Motor neuron (in vitro differentiated cells): ENCODE measurements around the gene ADSS2. TPM values are rescaled to one million over a fixed set of nuclear protein-coding genes. Genes with fewer than 3 reads are reported as not detected.

Experiments
- ATAC-seq, 8 experiments: fragments of 200-7000 bp; cut with Tn5 transposase; replicated peaks in 6 of 8; 2 replicates each; pipeline ENCODE4 v1.8.0; 2021; ENCODE audit warnings: mild to moderate bottlenecking in 8 of 8, moderate library complexity in 8 of 8
- H3K27ac ChIP-seq, 2 donors: fragments of 250-450 bp; sonication (Bioruptor Pico); 2 replicates each; pipeline ENCODE4 v1.9.0; 2021; ENCODE audit warnings: antibody characterized with exemption in 2 of 2, mild to moderate bottlenecking in 2 of 2, moderate library complexity in 1 of 2
- H3K4me1 ChIP-seq, 2 donors: fragments of 250-450 bp; sonication (Bioruptor Pico); replicated peaks in 1 of 2; 2 replicates each; pipeline ENCODE4 v1.6.1; 2021; ENCODE audit warnings: antibody characterized with exemption in 2 of 2, mild to moderate bottlenecking in 2 of 2, moderate library complexity in 1 of 2
- H3K4me3 ChIP-seq, 5 donors: fragments of 250-450 bp; sonication (Bioruptor Pico); 2 replicates each; pipeline ENCODE4 v1.9.0; 2021; ENCODE audit warnings: antibody characterized with exemption in 5 of 5, mild to moderate bottlenecking in 5 of 5, moderate library complexity in 4 of 5
- WGBS, 10 experiments: fragments of 450-650 bp; shearing (Covaris generic); methylation state at CpG; one replicate each; pipeline ENCODE4 v1.0.0; 2022; 5-methylcytosine and 5-hydroxymethylcytosine counted together
- in situ Hi-C, 9 experiments: fragments of 400-800 bp; cut with MboI; loops; one replicate each; pipeline ENCODE4 v1.15.0; 2021; ENCODE audit warnings: low sequenced_read_pairs in 9 of 9, low pct_unique_long_range_greater_than_20kb in 2 of 9; ENCODE audit not compliant: unreplicated experiment in 9 of 9
- total RNA-seq, 8 experiments: library from RNA; unstranded; fragments of 300-600 nt; gene quantifications; 2 replicates each; pipeline versions ENCODE4 v1.2.3 to v1.2.4, GENCODE V29; 2022

ADSS2 gene
- total RNA-seq, 8 experiments from 2014 or later: 44.7 to 74.7 (median 51.7) TPM

DNA sequence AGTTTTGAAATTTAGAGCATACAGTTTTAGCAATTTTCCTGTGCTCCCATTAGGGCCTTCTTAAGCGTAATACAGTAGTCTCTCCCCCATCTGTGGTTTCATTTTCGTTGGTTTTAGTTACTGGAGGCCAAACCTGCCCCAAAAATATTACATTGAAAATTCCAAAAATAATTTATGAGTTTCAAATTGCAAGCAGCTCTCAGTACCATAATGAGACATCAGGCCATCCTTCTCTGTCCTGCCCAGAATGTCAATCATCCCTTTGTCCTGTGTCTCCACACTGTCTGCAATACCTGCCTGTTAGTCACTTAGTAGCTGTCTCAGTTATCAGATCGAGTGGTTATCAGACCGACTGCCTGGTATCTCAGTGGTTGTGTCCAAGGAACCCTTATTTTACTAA is 45.4 kb downstream of the ADSS2 start:
- in situ Hi-C loops: loop anchor here in 1 of 9 experiments (25.0 kb wide), 1 partner anchor 94 kb away; no protein-coding TSS in a partner anchor
- 63 to 100% (median 88%) methylated on average over 1 to 4 of the region's 4 CpGs; no CpG with 5 or more reads in 1 of the 10 experiments for WGBS, 10 experiments
- H3K4me1 ChIP-seq: no peaks in the 10 kb centered on the region
- no peak for ATAC-seq
- no peak overlapping the region for H3K4me3 ChIP-seq
- H3K27ac ChIP-seq: no peak overlapping the region

DNA sequence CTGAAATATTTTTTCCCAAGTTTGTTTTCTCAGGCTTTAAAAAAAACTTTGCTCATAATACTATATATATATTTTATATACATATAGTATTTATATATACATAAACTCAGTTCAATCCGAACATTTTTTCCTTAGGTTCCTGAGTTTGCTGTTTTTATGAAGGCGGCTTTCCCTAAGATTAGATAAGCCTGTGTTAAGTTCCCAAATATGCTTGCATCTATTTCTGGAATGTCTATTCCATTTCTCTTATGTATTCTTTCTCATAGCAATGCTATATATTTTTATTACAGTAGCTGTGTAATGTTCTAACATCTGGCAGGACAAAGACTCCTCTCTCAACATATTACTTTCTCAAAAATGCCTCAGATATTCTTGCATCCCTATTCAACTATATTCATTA is 45.9 kb downstream of the ADSS2 start:
- in situ Hi-C loops: loop anchor here in 1 of 9 experiments (25.0 kb wide), 1 partner anchor 94 kb away; no protein-coding TSS in a partner anchor
- no peak overlapping the region for H3K27ac ChIP-seq
- no peak overlapping the region for H3K4me3 ChIP-seq
- whole genome bisulfite sequencing, 10 experiments: 93 to 100% (median 98%) methylated on average over 1 to 2 of the region's 2 CpGs
- ATAC-seq: no peak
- no peaks in the 10 kb centered on the region for H3K4me1 ChIP-seq

- H3K4me3 ChIP-seq: no peak overlapping the region
- H3K4me1 ChIP-seq: no peaks in the 10 kb centered on the region
- H3K27ac ChIP-seq: no peak overlapping the region
- no peak for ATAC-seq
- in situ Hi-C loops: loop anchor here in 1 of 9 experiments (25.0 kb wide), 1 partner anchor 91 kb away; no protein-coding TSS in a partner anchor
Measured at GRCh38 chr1:244403431-244403830, 48.3 kb downstream of the ADSS2 start.

GRCh38 chr1:244400974-244401373 is 50.7 kb downstream of the ADSS2 start:
- Histone ChIP-seq H3K4me1 (no peaks in the 10 kb centered on the region), H3K4me3 (no peak overlapping the region), H3K27ac (no peak overlapping the region)
- ATAC-seq: no peak
- in situ Hi-C loops: loop anchor here in 1 of 9 experiments (25.0 kb wide), 1 partner anchor 89 kb away; no protein-coding TSS in a partner anchor
- 91 to 100% (median 100%) methylated on average over 1 to 2 of the region's 2 CpGs for WGBS, 10 experiments

DNA sequence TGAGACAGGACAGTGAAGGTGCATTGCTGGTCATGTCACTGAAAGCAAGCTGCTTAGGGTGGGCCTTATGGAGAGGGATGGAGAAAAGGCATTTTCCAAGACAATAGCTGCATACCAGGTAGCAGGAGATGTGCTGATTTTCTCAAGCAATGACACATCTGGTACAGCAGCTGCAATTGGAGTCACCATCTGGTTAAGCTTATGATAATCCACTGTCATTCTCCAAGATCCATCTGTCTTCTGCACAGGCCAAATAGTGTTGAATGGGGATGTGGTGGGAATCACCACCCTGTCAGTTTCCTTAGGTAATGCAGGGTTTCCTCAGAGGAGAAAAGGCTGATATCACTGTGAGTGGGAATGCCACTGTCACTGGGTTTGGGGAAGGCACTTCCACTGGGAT is 54.6 kb downstream of the ADSS2 start:
- Histone ChIP-seq H3K4me1 (no peaks in the 10 kb centered on the region), H3K27ac (no peak overlapping the region), H3K4me3 (no peak overlapping the region)
- in situ Hi-C loops: no loop called here
- ATAC-seq: peak in 2 of 8 experiments; percentile 13 to 51

DNA sequence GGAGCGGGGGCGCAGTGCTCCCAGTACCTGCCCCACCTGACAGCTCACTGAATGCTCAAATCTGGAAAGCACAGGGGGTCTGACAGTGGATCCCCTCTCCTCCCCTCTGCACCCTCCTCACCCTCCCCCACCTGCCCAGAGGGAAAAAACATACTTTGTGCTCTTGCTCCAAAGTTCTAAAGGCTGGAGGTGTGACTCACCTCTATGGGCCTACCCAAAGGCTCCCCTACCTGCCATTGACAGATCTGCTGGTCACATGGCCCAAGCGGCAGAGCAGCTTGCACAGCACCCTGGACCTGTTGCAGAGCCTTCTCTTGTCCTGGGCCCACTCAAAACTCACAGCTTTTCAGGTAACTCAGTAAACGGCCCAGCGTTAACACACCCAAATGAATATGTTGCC is 55.7 kb downstream of the ADSS2 start:
- no peak overlapping the region for H3K4me3 ChIP-seq
- no peak for ATAC-seq
- H3K4me1 ChIP-seq: no peaks in the 10 kb centered on the region
- 85 to 100% (median 100%) methylated on average over 1 to 3 of the region's 5 CpGs; no CpG with 5 or more reads in 4 of the 10 experiments for WGBS, 10 experiments
- H3K27ac ChIP-seq: no peak overlapping the region
- in situ Hi-C loops: no loop called here

- 60 to 100% (median 90%) methylated on average over 1 to 11 of the region's 15 CpGs; no CpG with 5 or more reads in 1 of the 10 experiments for WGBS, 10 experiments
- no peaks in the 10 kb centered on the region for H3K4me1 ChIP-seq
- ATAC-seq: peak in 7 of 8 experiments; percentile 6 to 21 (median 17)
- no peak overlapping the region for H3K27ac ChIP-seq
- H3K4me3 ChIP-seq: no peak overlapping the region
- in situ Hi-C loops: no loop called here
Measured at GRCh38 chr1:244394826-244395765, 56.6 kb downstream of the ADSS2 start.

DNA sequence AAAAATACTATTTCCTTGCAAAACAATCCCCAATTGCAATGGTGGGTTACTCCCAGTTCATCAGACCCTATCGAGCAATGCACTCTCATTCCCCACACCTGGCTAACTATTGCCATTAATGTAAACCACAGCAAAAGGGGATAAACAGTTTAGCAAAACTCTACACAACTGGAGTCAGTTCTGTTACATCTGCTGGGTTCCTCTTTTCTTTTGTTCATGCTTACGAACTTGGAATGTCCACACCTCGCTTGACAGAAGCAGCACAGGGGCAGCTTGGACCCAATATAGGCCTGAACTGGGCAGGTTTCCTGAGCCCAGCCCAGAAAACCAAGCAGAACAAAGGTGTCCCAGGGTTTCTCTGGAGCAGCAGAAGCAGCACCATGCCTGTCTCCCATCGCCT is 57.4 kb downstream of the ADSS2 start:
- in situ Hi-C loops: no loop called here
- WGBS, 10 experiments: 83 to 100% (median 100%) methylated on average over 1 to 2 of the region's 4 CpGs; no CpG with 5 or more reads in 4 of the 10 experiments

GRCh38 chr1:244393604-244394176 is 58.0 kb downstream of the ADSS2 start:
- 92 to 100% (median 95%) methylated on average over 3 to 15 of the region's 15 CpGs for WGBS, 10 experiments
- no peak overlapping the region for H3K27ac ChIP-seq
- no peak for ATAC-seq
- in situ Hi-C loops: no loop called here
- H3K4me1 ChIP-seq: no peaks in the 10 kb centered on the region
- H3K4me3 ChIP-seq: no peak overlapping the region

More for the DNA sequence above, 57.4 kb downstream of the ADSS2 start:
- H3K4me1 ChIP-seq: no peaks in the 10 kb centered on the region
- ATAC-seq: no peak
- no peak overlapping the region for H3K4me3 ChIP-seq
- no peak overlapping the region for H3K27ac ChIP-seq

- in situ Hi-C loops: no loop called here
- peak in 5 of 8 experiments; percentile 29 to 82 (median 65) for ATAC-seq
- WGBS, 10 experiments: 92 to 100% (median 100%) methylated on average over 1 to 5 of the region's 5 CpGs; no CpG with 5 or more reads in 1 of the 10 experiments
- Histone ChIP-seq H3K4me1 (no peaks in the 10 kb centered on the region), H3K4me3 (no peak overlapping the region), H3K27ac (no peak overlapping the region)
Measured at GRCh38 chr1:244391761-244392160, 59.9 kb downstream of the ADSS2 start.

DNA sequence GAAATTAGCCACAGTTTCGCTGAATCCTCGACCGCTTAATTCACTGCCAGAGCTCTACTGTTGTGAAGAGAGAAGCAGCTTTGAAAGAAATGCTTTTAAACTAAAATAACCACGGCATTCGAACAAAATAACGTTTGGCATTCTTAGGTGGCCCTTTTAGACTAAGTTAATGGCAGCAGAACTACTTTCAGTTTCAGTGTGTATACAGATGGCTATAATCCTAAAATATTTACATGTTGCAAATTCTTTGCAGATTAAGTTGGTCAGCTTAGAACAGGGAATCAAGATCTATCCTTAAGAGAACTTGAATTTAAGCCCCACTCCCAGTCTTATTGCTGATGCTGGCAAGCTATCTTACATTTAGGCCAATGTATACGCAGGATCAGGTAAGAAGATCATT is 62.7 kb downstream of the ADSS2 start:
- WGBS, 10 experiments: 0 to 96% (median 87%) methylated on average over 2 to 7 of the region's 7 CpGs
- H3K4me3 ChIP-seq: no peak overlapping the region
- in situ Hi-C loops: no loop called here
- no peaks in the 10 kb centered on the region for H3K4me1 ChIP-seq
- peak in 3 of 8 experiments; percentile 48 to 87 (median 66) for ATAC-seq
- H3K27ac ChIP-seq: no peak overlapping the region

GRCh38 chr1:244387415-244387814 is 64.3 kb downstream of the ADSS2 start:
- no peak for ATAC-seq
- Histone ChIP-seq H3K4me3 (no peak overlapping the region), H3K27ac (no peak overlapping the region), H3K4me1 (no peaks in the 10 kb centered on the region)
- 95 to 100% (median 100%) methylated on average over 1 of the region's 1 CpG; no CpG with 5 or more reads in 3 of the 10 experiments for WGBS, 10 experiments
- in situ Hi-C loops: no loop called here

DNA sequence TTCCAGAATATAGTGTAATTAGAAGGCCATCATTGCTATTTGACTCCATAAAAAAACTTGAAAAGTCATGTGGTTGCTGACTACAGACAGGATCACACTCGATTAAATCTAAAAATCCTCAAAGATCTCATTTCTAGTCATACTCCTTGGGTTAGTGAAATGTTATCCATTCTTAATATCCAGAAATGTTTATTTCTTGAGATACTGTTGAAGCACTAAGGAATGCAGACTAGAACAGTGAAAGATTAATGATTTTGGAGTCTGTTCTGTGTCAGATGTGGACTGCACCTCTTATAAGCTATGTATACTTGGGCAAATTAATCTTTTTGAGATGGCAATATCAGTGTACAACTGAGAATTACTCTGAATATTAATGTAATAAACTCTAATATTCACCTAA is 65.1 kb downstream of the ADSS2 start:
- no peak for ATAC-seq
- Histone ChIP-seq H3K4me1 (no peaks in the 10 kb centered on the region), H3K4me3 (no peak overlapping the region), H3K27ac (no peak overlapping the region)
- 91 to 100% (median 100%) methylated on average over 1 of the region's 1 CpG; no CpG with 5 or more reads in 2 of the 10 experiments for WGBS, 10 experiments
- in situ Hi-C loops: no loop called here
